Measurements from ENCODE around the gene PIP5K1C.

PIP5K1C gene

GRCh38 chr19:3648037-3648905 lies 52.0 kb downstream of the PIP5K1C start:
- no peak for TF ChIP-seq FOXP2 (optimal IDR thresholded peaks at IDR 0.05; ENCODE audit: borderline replicate concordance, extremely low read depth, extremely low read length, insufficient read depth)
- TF ChIP-seq REST (IDR thresholded peaks at IDR 0.05; ENCODE audit: insufficient read depth in 1 of 2, low read depth in 2 of 2, low read length in 2 of 2), result no peak
- TF ChIP-seq TAF1 (IDR thresholded peaks at IDR 0.05; ENCODE audit: borderline replicate concordance, insufficient read depth, low read length), result no peak
- no peak for TF ChIP-seq SIN3A (IDR thresholded peaks at IDR 0.05; ENCODE audit: borderline replicate concordance, insufficient read depth, low read length)
- no peak for TF ChIP-seq POLR2AphosphoS5 (IDR thresholded peaks at IDR 0.05; ENCODE audit: low read depth, low read length)

- TF ChIP-seq SIN3A (IDR thresholded peaks at IDR 0.05; ENCODE audit: borderline replicate concordance, insufficient read depth, low read length) (no peak), REST (IDR thresholded peaks at IDR 0.05; ENCODE audit: insufficient read depth in 1 of 2, low read depth in 2 of 2, low read length in 2 of 2) (no peak), POLR2AphosphoS5 (IDR thresholded peaks at IDR 0.05; ENCODE audit: low read depth, low read length) (no peak), TAF1 (IDR thresholded peaks at IDR 0.05; ENCODE audit: borderline replicate concordance, insufficient read depth, low read length) (no peak), FOXP2 (optimal IDR thresholded peaks at IDR 0.05; ENCODE audit: borderline replicate concordance, extremely low read depth, extremely low read length, insufficient read depth) (no peak)
Measured at GRCh38 chr19:3646336-3647092, 53.8 kb downstream of the PIP5K1C start.

GRCh38 chr19:3645726-3646125 lies 54.5 kb downstream of the PIP5K1C start:
- no peak for TF ChIP-seq SIN3A (IDR thresholded peaks at IDR 0.05; ENCODE audit: borderline replicate concordance, insufficient read depth, low read length)
- TF ChIP-seq TAF1 (IDR thresholded peaks at IDR 0.05; ENCODE audit: borderline replicate concordance, insufficient read depth, low read length), result no peak
- TF ChIP-seq FOXP2 (optimal IDR thresholded peaks at IDR 0.05; ENCODE audit: borderline replicate concordance, extremely low read depth, extremely low read length, insufficient read depth), result no peak
- no peak for TF ChIP-seq POLR2AphosphoS5 (IDR thresholded peaks at IDR 0.05; ENCODE audit: low read depth, low read length)
- no peak for TF ChIP-seq REST (IDR thresholded peaks at IDR 0.05; ENCODE audit: insufficient read depth in 1 of 2, low read depth in 2 of 2, low read length in 2 of 2)

GRCh38 chr19:3645067-3645396 lies 55.2 kb downstream of the PIP5K1C start:
- TF ChIP-seq FOXP2 (optimal IDR thresholded peaks at IDR 0.05; ENCODE audit: borderline replicate concordance, extremely low read depth, extremely low read length, insufficient read depth) (no peak), REST (IDR thresholded peaks at IDR 0.05; ENCODE audit: insufficient read depth in 1 of 2, low read depth in 2 of 2, low read length in 2 of 2) (no peak), POLR2AphosphoS5 (IDR thresholded peaks at IDR 0.05; ENCODE audit: low read depth, low read length) (no peak), TAF1 (IDR thresholded peaks at IDR 0.05; ENCODE audit: borderline replicate concordance, insufficient read depth, low read length) (no peak), SIN3A (IDR thresholded peaks at IDR 0.05; ENCODE audit: borderline replicate concordance, insufficient read depth, low read length) (no peak)

Measured in PFSK-1 (cell line).